ENCODE results near the gene TFDP1. TPM values are rescaled to one million over a fixed set of nuclear protein-coding genes. Genes with fewer than 3 reads are reported as not detected.

TFDP1 gene
- total RNA-seq, 1 donor, result 83.8 TPM

DNA sequence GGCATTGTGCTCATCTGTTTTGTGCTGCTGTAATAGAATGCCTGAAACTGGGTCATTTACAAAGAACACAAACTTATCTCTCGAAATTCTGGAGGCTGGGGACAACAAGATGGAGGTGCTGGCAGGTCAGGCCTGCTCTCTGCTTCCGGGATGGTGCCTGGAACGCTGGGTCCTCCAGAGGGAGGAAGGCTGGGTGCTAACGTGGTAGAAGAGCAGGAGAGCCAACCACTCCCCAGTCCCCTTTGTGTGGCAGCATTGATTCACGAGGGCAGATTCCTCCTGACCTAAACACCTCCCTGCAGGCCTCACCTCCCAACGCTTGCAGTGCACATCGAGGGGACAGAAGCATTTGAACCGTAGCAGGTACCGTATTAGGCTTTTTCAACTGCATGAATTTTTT is 34.1 kb upstream of the TFDP1 start:
- H3K4me3 ChIP-seq (ENCODE audit: low read depth, low read length), result no peak overlapping the region
- DNase-seq (ENCODE audit: low read depth), result no peak
- TF ChIP-seq, protein P1, sequence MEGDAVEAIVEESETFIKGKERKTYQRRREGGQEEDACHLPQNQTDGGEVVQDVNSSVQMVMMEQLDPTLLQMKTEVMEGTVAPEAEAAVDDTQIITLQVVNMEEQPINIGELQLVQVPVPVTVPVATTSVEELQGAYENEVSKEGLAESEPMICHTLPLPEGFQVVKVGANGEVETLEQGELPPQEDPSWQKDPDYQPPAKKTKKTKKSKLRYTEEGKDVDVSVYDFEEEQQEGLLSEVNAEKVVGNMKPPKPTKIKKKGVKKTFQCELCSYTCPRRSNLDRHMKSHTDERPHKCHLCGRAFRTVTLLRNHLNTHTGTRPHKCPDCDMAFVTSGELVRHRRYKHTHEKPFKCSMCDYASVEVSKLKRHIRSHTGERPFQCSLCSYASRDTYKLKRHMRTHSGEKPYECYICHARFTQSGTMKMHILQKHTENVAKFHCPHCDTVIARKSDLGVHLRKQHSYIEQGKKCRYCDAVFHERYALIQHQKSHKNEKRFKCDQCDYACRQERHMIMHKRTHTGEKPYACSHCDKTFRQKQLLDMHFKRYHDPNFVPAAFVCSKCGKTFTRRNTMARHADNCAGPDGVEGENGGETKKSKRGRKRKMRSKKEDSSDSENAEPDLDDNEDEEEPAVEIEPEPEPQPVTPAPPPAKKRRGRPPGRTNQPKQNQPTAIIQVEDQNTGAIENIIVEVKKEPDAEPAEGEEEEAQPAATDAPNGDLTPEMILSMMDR (IDR thresholded peaks at IDR 0.05; ENCODE audit: insufficient read depth, low read depth, low read length), result no peak

DNA sequence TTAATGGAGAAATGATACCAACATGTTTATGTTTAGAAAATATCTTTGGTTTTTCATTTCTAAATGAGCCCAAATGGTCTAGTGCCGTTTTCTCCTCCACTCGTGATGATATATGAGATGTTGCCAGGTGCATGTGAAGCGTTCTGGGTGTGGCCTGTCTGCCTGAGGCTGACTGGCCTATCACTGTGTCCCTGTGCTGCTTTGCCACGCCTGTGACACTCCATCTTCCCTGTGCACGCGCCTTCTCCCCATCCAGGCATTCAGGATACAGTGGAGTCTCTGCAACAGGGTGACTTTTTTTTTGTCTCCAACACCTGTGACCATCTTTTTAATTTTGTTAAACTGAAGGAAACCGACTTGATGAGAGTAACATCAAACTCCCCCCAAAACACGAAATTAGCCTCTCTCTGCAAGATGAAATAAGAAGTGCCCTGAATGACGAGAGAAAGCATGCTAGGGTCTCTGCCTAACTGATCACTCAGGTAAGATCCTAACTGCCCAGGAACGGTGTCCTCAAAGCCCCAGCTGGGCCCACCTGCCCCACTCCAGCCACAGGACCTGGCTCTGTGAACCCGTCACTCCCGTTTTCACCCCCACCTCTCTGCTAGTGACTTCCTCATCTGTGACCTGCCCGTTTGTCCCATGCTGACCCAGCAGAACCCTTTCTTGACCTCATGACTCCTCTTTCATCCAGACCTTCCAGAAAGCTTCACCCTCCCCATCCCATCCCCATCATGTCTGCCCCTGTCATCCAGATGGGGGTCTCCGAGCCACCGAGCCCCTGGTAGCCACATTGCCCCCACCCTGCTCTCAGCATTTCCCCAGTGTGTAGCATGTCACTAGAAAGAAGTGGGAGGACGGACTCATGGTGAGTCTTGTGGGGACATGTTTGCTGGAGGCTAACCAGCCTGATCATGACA is 33.2 kb upstream of the TFDP1 start:
- H3K4me3 ChIP-seq (ENCODE audit: low read depth, low read length), result no peak overlapping the region
- no peak for DNase-seq (ENCODE audit: low read depth)
- TF ChIP-seq, protein P1 (IDR thresholded peaks at IDR 0.05; ENCODE audit: insufficient read depth, low read depth, low read length), result no peak

DNA sequence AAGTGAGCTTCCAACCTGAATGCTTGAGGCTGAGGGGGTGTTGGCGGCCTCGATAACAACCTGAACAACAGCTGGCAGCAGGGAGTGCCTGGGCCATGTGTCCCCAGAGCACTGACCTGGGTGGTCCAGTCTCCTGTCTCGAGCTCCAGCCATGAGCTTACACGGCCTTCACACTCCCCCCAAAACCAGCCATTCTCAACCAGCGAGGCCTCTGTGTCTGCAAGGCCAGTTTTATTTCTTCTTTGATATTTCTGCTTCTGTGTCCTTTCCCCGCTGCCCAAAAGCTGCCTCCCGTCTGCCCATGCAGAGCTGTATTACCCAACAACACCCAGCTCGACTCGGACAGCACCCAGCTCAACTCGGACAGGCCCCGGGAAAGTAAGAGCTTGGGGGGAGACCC is 32.5 kb upstream of the TFDP1 start:
- TF ChIP-seq, protein P1 (IDR thresholded peaks at IDR 0.05; ENCODE audit: insufficient read depth, low read depth, low read length), result no peak
- no peak for DNase-seq (ENCODE audit: low read depth)
- no peak overlapping the region for H3K4me3 ChIP-seq (ENCODE audit: low read depth, low read length)

DNA sequence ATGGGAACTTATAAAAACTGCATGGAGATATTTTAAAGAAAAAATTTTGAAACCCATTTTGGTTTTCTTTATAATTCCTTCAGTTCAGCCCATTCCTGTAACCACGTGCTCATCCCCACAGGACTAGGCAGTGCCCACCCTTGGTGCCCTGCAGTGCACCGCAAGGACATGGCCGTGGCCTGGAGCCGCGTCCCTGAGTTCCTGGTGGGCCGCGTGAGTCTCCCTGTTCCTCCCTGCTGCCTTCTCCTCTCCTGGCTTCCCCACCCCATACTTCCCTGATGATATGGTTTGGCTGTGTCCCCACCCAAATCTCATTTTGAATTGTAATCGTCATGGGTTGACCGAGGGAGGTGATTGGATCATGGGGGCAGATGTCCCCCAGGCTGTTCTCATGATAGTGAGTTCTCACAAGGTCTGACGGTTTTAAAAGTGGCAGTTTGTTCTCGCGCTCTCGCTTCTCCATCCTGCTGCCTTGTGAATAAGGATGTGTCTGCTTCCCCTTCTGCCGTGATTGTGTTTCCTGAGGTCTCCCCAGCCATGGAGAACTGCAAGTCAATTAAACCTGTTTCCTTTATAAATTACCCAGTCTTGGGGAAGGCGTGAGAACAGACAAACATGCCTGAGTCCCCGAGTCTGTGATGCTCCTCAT is 31.6 kb upstream of the TFDP1 start:
- TF ChIP-seq, protein P1 (IDR thresholded peaks at IDR 0.05; ENCODE audit: insufficient read depth, low read depth, low read length), result no peak
- no peak for DNase-seq (ENCODE audit: low read depth)
- H3K4me3 ChIP-seq (ENCODE audit: low read depth, low read length), result no peak overlapping the region

DNA sequence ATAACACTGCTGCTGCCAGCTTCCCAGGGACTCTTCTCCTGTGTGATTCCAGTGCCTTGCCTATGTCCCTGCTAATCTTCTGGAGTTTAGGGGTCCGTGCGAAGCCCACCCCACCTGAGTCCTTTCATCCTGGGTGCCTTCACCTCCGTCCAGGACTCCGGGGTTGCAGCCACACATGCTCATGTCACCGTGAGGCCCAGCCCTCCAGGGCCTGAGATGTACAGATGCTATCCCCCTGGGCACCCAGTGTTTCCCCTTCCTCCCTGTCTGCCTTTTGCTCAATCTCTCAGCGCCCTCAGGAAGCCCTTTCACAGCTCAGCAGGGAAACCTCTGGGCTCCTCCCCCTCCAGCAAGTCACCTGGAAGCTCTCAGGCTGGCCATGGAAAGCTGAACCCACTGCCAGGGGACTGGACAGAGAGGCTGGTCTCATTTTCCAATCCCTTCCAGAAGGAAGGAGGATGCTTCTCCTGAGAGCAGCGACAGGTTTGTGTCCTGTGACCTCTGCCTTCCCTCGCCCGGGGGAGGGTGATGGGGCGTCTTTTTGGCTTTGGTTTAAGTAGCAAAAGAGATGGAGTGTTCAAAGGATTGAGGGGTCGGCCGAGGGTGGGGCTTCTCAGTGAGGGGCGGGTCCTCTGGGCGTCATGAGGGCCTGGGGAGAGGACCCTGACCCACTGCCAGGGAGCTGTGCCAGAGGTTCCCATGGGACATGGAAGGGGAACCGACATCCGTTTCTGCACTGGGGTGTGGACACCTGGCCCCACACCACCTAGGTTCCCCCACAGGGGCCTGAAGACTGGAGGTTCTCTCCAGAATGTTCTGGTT is 30.8 kb upstream of the TFDP1 start:
- no peak for DNase-seq (ENCODE audit: low read depth)
- TF ChIP-seq, protein P1 (IDR thresholded peaks at IDR 0.05; ENCODE audit: insufficient read depth, low read depth, low read length), result no peak

DNA sequence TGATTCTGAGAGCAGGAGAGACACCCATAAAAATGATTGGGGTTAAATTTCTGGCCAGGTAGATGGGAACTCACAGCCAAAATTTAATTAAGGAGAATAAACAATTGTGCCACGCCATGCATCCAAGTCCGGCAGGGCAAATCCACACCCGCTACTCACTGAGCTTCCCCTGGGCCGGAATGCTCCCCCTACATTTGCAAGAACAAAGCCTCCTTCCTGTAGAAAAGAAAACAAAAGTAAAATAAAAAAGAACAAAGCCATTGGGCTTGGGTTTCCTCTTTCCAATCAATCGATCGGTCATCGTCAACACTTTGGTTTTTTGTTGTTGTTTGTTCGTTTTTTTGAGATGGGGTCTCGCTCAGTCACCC is 30.2 kb upstream of the TFDP1 start:
- TF ChIP-seq, protein P1 (IDR thresholded peaks at IDR 0.05; ENCODE audit: insufficient read depth, low read depth, low read length), result no peak
- no peak overlapping the region for H3K4me3 ChIP-seq (ENCODE audit: low read depth, low read length)
- DNase-seq (ENCODE audit: low read depth), result no peak

More for the DNA sequence above, 30.8 kb upstream of the TFDP1 start:
- no peak overlapping the region for H3K4me3 ChIP-seq (ENCODE audit: low read depth, low read length)

All from fibroblast of villous mesenchyme (primary cell).